Measurements from ENCODE around the gene CCNH. TPM values are rescaled to one million over a fixed set of nuclear protein-coding genes. Genes with fewer than 3 reads are reported as not detected.

The CCNH gene
- polyA plus RNA-seq, 1 of the 3 experiments (the other 2 are of a cell fraction) = 29.1 TPM

DNA sequence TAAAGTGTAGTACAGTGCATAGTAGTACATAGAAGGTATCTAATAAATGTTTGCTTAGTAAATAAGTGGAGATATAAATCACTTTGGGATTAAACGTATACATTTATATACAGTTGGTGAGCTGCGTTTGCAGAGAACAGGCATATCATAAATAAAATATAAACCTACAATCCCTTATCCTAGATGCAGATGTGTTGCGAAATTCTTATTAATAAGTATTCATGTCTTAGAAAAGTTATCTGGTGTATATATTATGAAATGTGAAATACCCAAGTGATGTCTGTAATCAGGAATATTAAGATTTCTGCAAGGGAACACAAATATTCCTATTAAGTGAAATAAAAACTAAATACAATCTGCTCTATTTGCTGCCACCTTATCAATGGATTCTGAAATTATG lies 8.8 kb downstream of the CCNH start (continued):
- TF ChIP-seq, protein P1, sequence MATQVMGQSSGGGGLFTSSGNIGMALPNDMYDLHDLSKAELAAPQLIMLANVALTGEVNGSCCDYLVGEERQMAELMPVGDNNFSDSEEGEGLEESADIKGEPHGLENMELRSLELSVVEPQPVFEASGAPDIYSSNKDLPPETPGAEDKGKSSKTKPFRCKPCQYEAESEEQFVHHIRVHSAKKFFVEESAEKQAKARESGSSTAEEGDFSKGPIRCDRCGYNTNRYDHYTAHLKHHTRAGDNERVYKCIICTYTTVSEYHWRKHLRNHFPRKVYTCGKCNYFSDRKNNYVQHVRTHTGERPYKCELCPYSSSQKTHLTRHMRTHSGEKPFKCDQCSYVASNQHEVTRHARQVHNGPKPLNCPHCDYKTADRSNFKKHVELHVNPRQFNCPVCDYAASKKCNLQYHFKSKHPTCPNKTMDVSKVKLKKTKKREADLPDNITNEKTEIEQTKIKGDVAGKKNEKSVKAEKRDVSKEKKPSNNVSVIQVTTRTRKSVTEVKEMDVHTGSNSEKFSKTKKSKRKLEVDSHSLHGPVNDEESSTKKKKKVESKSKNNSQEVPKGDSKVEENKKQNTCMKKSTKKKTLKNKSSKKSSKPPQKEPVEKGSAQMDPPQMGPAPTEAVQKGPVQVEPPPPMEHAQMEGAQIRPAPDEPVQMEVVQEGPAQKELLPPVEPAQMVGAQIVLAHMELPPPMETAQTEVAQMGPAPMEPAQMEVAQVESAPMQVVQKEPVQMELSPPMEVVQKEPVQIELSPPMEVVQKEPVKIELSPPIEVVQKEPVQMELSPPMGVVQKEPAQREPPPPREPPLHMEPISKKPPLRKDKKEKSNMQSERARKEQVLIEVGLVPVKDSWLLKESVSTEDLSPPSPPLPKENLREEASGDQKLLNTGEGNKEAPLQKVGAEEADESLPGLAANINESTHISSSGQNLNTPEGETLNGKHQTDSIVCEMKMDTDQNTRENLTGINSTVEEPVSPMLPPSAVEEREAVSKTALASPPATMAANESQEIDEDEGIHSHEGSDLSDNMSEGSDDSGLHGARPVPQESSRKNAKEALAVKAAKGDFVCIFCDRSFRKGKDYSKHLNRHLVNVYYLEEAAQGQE (IDR thresholded peaks at IDR 0.05; ENCODE audit: low read depth, low read length) = no peak
- TF ChIP-seq TCF12 (IDR thresholded peaks at IDR 0.05) (no peak), RCOR1 (IDR thresholded peaks at IDR 0.05; ENCODE audit: low read length) (no peak)
- TF ChIP-seq, protein P2, sequence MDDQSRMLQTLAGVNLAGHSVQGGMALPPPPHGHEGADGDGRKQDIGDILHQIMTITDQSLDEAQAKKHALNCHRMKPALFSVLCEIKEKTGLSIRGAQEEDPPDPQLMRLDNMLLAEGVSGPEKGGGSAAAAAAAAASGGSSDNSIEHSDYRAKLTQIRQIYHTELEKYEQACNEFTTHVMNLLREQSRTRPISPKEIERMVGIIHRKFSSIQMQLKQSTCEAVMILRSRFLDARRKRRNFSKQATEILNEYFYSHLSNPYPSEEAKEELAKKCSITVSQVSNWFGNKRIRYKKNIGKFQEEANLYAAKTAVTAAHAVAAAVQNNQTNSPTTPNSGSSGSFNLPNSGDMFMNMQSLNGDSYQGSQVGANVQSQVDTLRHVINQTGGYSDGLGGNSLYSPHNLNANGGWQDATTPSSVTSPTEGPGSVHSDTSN (IDR thresholded peaks at IDR 0.05) = no peak
- TF ChIP-seq, protein P3, sequence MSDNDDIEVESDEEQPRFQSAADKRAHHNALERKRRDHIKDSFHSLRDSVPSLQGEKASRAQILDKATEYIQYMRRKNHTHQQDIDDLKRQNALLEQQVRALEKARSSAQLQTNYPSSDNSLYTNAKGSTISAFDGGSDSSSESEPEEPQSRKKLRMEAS (IDR thresholded peaks at IDR 0.05; ENCODE audit: low read depth) = no peak

DNA sequence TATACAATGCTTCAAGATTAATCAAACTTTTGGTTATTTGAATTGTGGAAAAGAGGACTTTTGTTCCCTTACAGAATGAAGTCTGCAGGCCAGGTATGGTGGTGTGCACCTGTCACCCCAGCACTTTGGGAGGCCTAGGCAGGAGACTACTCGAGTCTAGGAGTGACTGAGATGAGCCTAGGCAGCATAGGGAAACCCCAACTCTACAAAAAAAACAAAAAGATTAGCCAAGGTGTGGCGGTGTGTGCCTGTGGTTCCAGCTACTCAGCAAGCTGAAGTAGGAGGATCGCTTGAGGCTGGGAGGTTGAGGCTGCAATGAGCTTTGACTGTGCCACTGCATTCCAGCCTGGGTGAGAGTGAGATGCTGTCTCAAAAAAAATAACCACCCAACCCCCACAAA lies 9.3 kb downstream of the CCNH start:
- TF ChIP-seq EZH2phosphoT487 (IDR thresholded peaks at IDR 0.05; ENCODE audit: borderline replicate concordance, low read depth) (no peak), MXI1 (IDR thresholded peaks at IDR 0.05; ENCODE audit: low read depth, low read length) (no peak), EP300 (IDR thresholded peaks at IDR 0.05; ENCODE audit: borderline replicate concordance in 1 of 2, low read depth in 1 of 2, low read length in 1 of 2) (no peak), SMC3 (IDR thresholded peaks at IDR 0.05; ENCODE audit: low read depth, low read length) (no peak), ELF1 (IDR thresholded peaks at IDR 0.05) (no peak), TEAD4 (IDR thresholded peaks at IDR 0.05; ENCODE audit: borderline replicate concordance, insufficient read depth) (no peak), CHD2 (IDR thresholded peaks at IDR 0.05; ENCODE audit: low read length, partially characterized antibody) (no peak), FOSL2 (IDR thresholded peaks at IDR 0.05; ENCODE audit: borderline replicate concordance, low read depth) (no peak), SIN3A (IDR thresholded peaks at IDR 0.05; ENCODE audit: borderline replicate concordance, low read depth, low read length) (no peak), RCOR1 (IDR thresholded peaks at IDR 0.05; ENCODE audit: low read length) (no peak), YY1 (IDR thresholded peaks at IDR 0.05; ENCODE audit: low read depth) (no peak), POLR2AphosphoS5 (IDR thresholded peaks at IDR 0.05; ENCODE audit: low read depth, low read length) (no peak), RXRA (IDR thresholded peaks at IDR 0.05; ENCODE audit: borderline replicate concordance, low read depth) (no peak), GABPA (IDR thresholded peaks at IDR 0.05; ENCODE audit: low read depth) (no peak), TCF12 (IDR thresholded peaks at IDR 0.05) (no peak), RFX5 (IDR thresholded peaks at IDR 0.05; ENCODE audit: low read length) (no peak), FOXJ3 (CRISPR knock-in tag; IDR thresholded peaks at IDR 0.05) (no peak), NFIC (IDR thresholded peaks at IDR 0.05; ENCODE audit: borderline replicate concordance) (no peak)
- TF ChIP-seq, protein P4, sequence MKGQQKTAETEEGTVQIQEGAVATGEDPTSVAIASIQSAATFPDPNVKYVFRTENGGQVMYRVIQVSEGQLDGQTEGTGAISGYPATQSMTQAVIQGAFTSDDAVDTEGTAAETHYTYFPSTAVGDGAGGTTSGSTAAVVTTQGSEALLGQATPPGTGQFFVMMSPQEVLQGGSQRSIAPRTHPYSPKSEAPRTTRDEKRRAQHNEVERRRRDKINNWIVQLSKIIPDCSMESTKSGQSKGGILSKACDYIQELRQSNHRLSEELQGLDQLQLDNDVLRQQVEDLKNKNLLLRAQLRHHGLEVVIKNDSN (IDR thresholded peaks at IDR 0.05; ENCODE audit: borderline replicate concordance, low read depth) = no peak
- TF ChIP-seq, protein P5, sequence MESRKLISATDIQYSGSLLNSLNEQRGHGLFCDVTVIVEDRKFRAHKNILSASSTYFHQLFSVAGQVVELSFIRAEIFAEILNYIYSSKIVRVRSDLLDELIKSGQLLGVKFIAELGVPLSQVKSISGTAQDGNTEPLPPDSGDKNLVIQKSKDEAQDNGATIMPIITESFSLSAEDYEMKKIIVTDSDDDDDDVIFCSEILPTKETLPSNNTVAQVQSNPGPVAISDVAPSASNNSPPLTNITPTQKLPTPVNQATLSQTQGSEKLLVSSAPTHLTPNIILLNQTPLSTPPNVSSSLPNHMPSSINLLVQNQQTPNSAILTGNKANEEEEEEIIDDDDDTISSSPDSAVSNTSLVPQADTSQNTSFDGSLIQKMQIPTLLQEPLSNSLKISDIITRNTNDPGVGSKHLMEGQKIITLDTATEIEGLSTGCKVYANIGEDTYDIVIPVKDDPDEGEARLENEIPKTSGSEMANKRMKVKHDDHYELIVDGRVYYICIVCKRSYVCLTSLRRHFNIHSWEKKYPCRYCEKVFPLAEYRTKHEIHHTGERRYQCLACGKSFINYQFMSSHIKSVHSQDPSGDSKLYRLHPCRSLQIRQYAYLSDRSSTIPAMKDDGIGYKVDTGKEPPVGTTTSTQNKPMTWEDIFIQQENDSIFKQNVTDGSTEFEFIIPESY (IDR thresholded peaks at IDR 0.05; ENCODE audit: borderline replicate concordance, low read depth) = no peak
- peaks cover 25% of the 10 kb centered on the region for H3K79me2 ChIP-seq (ENCODE audit: insufficient read depth)
- peaks cover 84 to 95% of the 10 kb centered on the region in 2 experiments for H3K36me3 ChIP-seq (replicated peaks in 1 of 2; ENCODE audit: control insufficient read depth in 1 of 2, insufficient read depth in 2 of 2, low read length in 1 of 2)
- 88% methylated on average over 3 of the region's 3 CpGs for WGBS (ENCODE audit: low lambda C conversion rate)
- H3K27ac ChIP-seq (ENCODE audit: low read depth in 2 of 2, low read length in 1 of 2) = no peak overlapping the region
- ChIA-PET CTCF (no interaction called here), POLR2A (no interaction called here)
- H3F3A ChIP-seq (replicated peaks; ENCODE audit: insufficient read depth) = peaks cover 43% of the 10 kb centered on the region
- no peak overlapping the region for H3K4me2 ChIP-seq
- no peaks in the 10 kb centered on the region for H3K9me2 ChIP-seq
- H2AFZ ChIP-seq (ENCODE audit: low read depth) = no peak overlapping the region
- no peaks in the 10 kb centered on the region for H3K27me3 ChIP-seq (ENCODE audit: insufficient read depth)
- H3K4me1 ChIP-seq (ENCODE audit: control insufficient read depth in 1 of 2, insufficient read depth in 2 of 2, low read depth in 1 of 2, low read length in 1 of 2) = peaks cover 0 to 9% of the 10 kb centered on the region in 2 experiments; a peak in 1 of 4 replicates
- H3K9ac ChIP-seq = no peak overlapping the region
- H4K20me1 ChIP-seq (ENCODE audit: insufficient read depth) = no peaks in the 10 kb centered on the region
- H3K9me3 ChIP-seq = no peaks in the 10 kb centered on the region; the same call in 1 of the 2 replicates
- no peak for DNase-seq
- H3K4me3 ChIP-seq (ENCODE audit: low read depth in 2 of 2, low read length in 1 of 2) = no peak overlapping the region
